Natural killer cell treated with Interleukin-12 subunit alpha and Interleukin-12 subunit beta and Interleukin-15 and Interleukin-18, amount 100 ng/mL, for 72 hours (primary cell): ENCODE data around the gene STT3B. TPM values are rescaled to one million over a fixed set of nuclear protein-coding genes. Genes with fewer than 3 reads are reported as not detected.

Experiments
- ATAC-seq, 2 donors: fragments of 150-1000 bp; cut with Tn5 transposase in 1 of 2; sonication (Bioruptor Pico), chemical (Tn5 transposase) in 1 of 2; 2 replicates each; pipeline ENCODE4 v1.10.0; 2021
- DNase-seq: peaks from one replicate; pipeline ENCODE4 v3.0.0; 2022; ENCODE audit warnings: low spot score
- H3K27ac Mint-ChIP-seq, 2 donors: 1 replicate in 1 of 2; 2 replicates in 1 of 2; pipeline ENCODE4 v1.8.0; 2022; ENCODE audit warnings: mixed read lengths in 2 of 2, mild to moderate bottlenecking in 1 of 2, moderate library complexity in 1 of 2
- H3K27me3 Mint-ChIP-seq, 2 donors: 1 replicate in 1 of 2; 2 replicates in 1 of 2; pipeline ENCODE4 v1.8.0; 2022; ENCODE audit warnings: mixed read lengths in 2 of 2
- H3K36me3 Mint-ChIP-seq: one replicate; pipeline ENCODE4 v1.8.0; 2022; ENCODE audit warnings: mixed read lengths
- H3K4me1 Mint-ChIP-seq, 2 donors: 1 replicate in 1 of 2; 2 replicates in 1 of 2; pipeline ENCODE4 v1.8.0; 2022; ENCODE audit warnings: low read depth in 2 of 2, mixed read lengths in 2 of 2, mild to moderate bottlenecking in 1 of 2
- H3K4me3 Mint-ChIP-seq: one replicate; pipeline ENCODE4 v1.8.0; 2022; ENCODE audit warnings: mixed read lengths
- H3K9me3 Mint-ChIP-seq: 2 replicates; pipeline ENCODE4 v1.8.0; 2022; ENCODE audit warnings: mixed read lengths
- total RNA-seq, 2 donors: library from RNA; stranded (reverse); gene quantifications; one replicate each; pipeline ENCODE4 v1.2.3, GENCODE V29; 2022

The STT3B gene
- total RNA-seq, 2 donors from 2014 or later, result 131 to 160 TPM

GRCh38 chr3:31550452-31551251, 17.9 kb downstream of the STT3B start:
- no peaks in the 10 kb centered on the region for H3K36me3 Mint-ChIP-seq
- H3K27ac Mint-ChIP-seq, result no peak overlapping the region
- peaks cover 51 to 57% of the 10 kb centered on the region in 2 donors for H3K4me1 Mint-ChIP-seq
- DNase-seq (no peak), ATAC-seq (no peak)
- H3K9me3 Mint-ChIP-seq, result no peaks in the 10 kb centered on the region
- no peak overlapping the region for H3K4me3 Mint-ChIP-seq
- no peaks in the 10 kb centered on the region for H3K27me3 Mint-ChIP-seq

GRCh38 chr3:31551646-31552045, 18.9 kb downstream of the STT3B start:
- Mint-ChIP-seq H3K4me3 (no peak overlapping the region), H3K9me3 (no peaks in the 10 kb centered on the region), H3K4me1 (peaks cover 50 to 59% of the 10 kb centered on the region in 2 donors), H3K36me3 (no peaks in the 10 kb centered on the region), H3K27ac (no peak overlapping the region), H3K27me3 (no peaks in the 10 kb centered on the region)
- DNase-seq (no peak), ATAC-seq (no peak)

GRCh38 chr3:31552103-31552502, 19.4 kb downstream of the STT3B start:
- ATAC-seq, result no peak
- Mint-ChIP-seq H3K9me3 (peaks cover 2% of the 10 kb centered on the region), H3K36me3 (no peaks in the 10 kb centered on the region), H3K4me3 (no peak overlapping the region), H3K27ac (no peak overlapping the region), H3K4me1 (peaks cover 52 to 59% of the 10 kb centered on the region in 2 donors), H3K27me3 (no peaks in the 10 kb centered on the region)
- no peak for DNase-seq

- Mint-ChIP-seq H3K4me3 (no peak overlapping the region), H3K27ac (no peak overlapping the region), H3K4me1 (peaks cover 51 to 58% of the 10 kb centered on the region in 2 donors), H3K9me3 (peaks cover 8% of the 10 kb centered on the region), H3K36me3 (no peaks in the 10 kb centered on the region), H3K27me3 (no peaks in the 10 kb centered on the region)
- DNase-seq (no peak), ATAC-seq (no peak)
Observed at GRCh38 chr3:31553258-31553657, 20.5 kb downstream of the STT3B start.

- H3K4me1 Mint-ChIP-seq, result peaks cover 67 to 75% of the 10 kb centered on the region in 2 donors
- DNase-seq (no peak), ATAC-seq (no peak)
- H3K36me3 Mint-ChIP-seq, result peaks cover 10% of the 10 kb centered on the region
- no peak overlapping the region for H3K4me3 Mint-ChIP-seq
- peaks cover 13% of the 10 kb centered on the region for H3K9me3 Mint-ChIP-seq
- no peaks in the 10 kb centered on the region for H3K27me3 Mint-ChIP-seq
- peak overlapping the region in 1 of 2 donors; percentile 9 for H3K27ac Mint-ChIP-seq
Observed at GRCh38 chr3:31555204-31555603, 22.5 kb downstream of the STT3B start.

GRCh38 chr3:31559872-31560534, 27.3 kb downstream of the STT3B start:
- H3K4me3 Mint-ChIP-seq, result peak overlapping the region; percentile 46
- peaks cover 20% of the 10 kb centered on the region for H3K36me3 Mint-ChIP-seq
- peaks cover 13% of the 10 kb centered on the region for H3K9me3 Mint-ChIP-seq
- peaks cover 73 to 85% of the 10 kb centered on the region in 2 donors for H3K4me1 Mint-ChIP-seq
- no peaks in the 10 kb centered on the region for H3K27me3 Mint-ChIP-seq
- no peak for DNase-seq
- peak; percentile 58 to 69 for ATAC-seq
- H3K27ac Mint-ChIP-seq, result peak overlapping the region; percentile 8 to 31

GRCh38 chr3:31561891-31562290, 29.2 kb downstream of the STT3B start:
- DNase-seq (no peak), ATAC-seq (no peak)
- Mint-ChIP-seq H3K27me3 (no peaks in the 10 kb centered on the region), H3K27ac (peak overlapping the region; percentile 6 to 29), H3K9me3 (peaks cover 13% of the 10 kb centered on the region), H3K4me1 (peaks cover 73 to 82% of the 10 kb centered on the region in 2 donors), H3K4me3 (peak overlapping the region; percentile 26), H3K36me3 (peaks cover 20% of the 10 kb centered on the region)

GRCh38 chr3:31562525-31562924, 29.8 kb downstream of the STT3B start:
- peaks cover 9% of the 10 kb centered on the region for H3K9me3 Mint-ChIP-seq
- H3K4me3 Mint-ChIP-seq, result no peak overlapping the region
- peak; percentile 10 to 36 for ATAC-seq
- no peak overlapping the region for H3K27ac Mint-ChIP-seq
- peaks cover 20% of the 10 kb centered on the region for H3K36me3 Mint-ChIP-seq
- DNase-seq, result no peak
- peaks cover 72 to 82% of the 10 kb centered on the region in 2 donors for H3K4me1 Mint-ChIP-seq
- no peaks in the 10 kb centered on the region for H3K27me3 Mint-ChIP-seq

GRCh38 chr3:31565288-31565687, 32.6 kb downstream of the STT3B start:
- no peak for DNase-seq
- Mint-ChIP-seq H3K27me3 (no peaks in the 10 kb centered on the region), H3K4me1 (peaks cover 65 to 76% of the 10 kb centered on the region in 2 donors), H3K9me3 (no peaks in the 10 kb centered on the region), H3K36me3 (peaks cover 8% of the 10 kb centered on the region), H3K27ac (peak overlapping the region; percentile 19 to 23), H3K4me3 (peak overlapping the region; percentile 28)
- peak; percentile 65 to 84 for ATAC-seq

- H3K9me3 Mint-ChIP-seq, result no peaks in the 10 kb centered on the region
- H3K27ac Mint-ChIP-seq, result peak overlapping the region; percentile 31 to 82
- ATAC-seq, result peak in 1 of 2 donors; percentile 74
- no peaks in the 10 kb centered on the region for H3K36me3 Mint-ChIP-seq
- peaks cover 63 to 73% of the 10 kb centered on the region in 2 donors for H3K4me1 Mint-ChIP-seq
- no peaks in the 10 kb centered on the region for H3K27me3 Mint-ChIP-seq
- no peak for DNase-seq
- peak overlapping the region; percentile 10 for H3K4me3 Mint-ChIP-seq
Observed at GRCh38 chr3:31567036-31567435, 34.3 kb downstream of the STT3B start.

- no peak overlapping the region for H3K4me3 Mint-ChIP-seq
- DNase-seq, result no peak
- peaks cover 51 to 60% of the 10 kb centered on the region in 2 donors for H3K4me1 Mint-ChIP-seq
- H3K36me3 Mint-ChIP-seq, result no peaks in the 10 kb centered on the region
- ATAC-seq, result no peak
- no peaks in the 10 kb centered on the region for H3K27me3 Mint-ChIP-seq
- H3K9me3 Mint-ChIP-seq, result no peaks in the 10 kb centered on the region
- H3K27ac Mint-ChIP-seq, result peak overlapping the region in 1 of 2 donors; percentile 22
Observed at GRCh38 chr3:31568649-31569048, 35.9 kb downstream of the STT3B start.

GRCh38 chr3:31571325-31571724, 38.6 kb downstream of the STT3B start:
- Mint-ChIP-seq H3K9me3 (no peaks in the 10 kb centered on the region), H3K4me1 (peaks cover 50 to 61% of the 10 kb centered on the region in 2 donors), H3K27ac (no peak overlapping the region), H3K27me3 (no peaks in the 10 kb centered on the region), H3K4me3 (no peak overlapping the region), H3K36me3 (no peaks in the 10 kb centered on the region)
- DNase-seq (no peak), ATAC-seq (no peak)

GRCh38 chr3:31572236-31573004, 39.7 kb downstream of the STT3B start:
- H3K9me3 Mint-ChIP-seq, result no peaks in the 10 kb centered on the region
- no peaks in the 10 kb centered on the region for H3K27me3 Mint-ChIP-seq
- ATAC-seq (peak in 1 of 2 donors; percentile 40), DNase-seq (no peak)
- H3K27ac Mint-ChIP-seq, result no peak overlapping the region
- peaks cover 40 to 61% of the 10 kb centered on the region in 2 donors for H3K4me1 Mint-ChIP-seq
- H3K4me3 Mint-ChIP-seq, result no peak overlapping the region
- no peaks in the 10 kb centered on the region for H3K36me3 Mint-ChIP-seq
